ENCODE measurements around the gene GOLT1B.

Gene GOLT1B

DNA sequence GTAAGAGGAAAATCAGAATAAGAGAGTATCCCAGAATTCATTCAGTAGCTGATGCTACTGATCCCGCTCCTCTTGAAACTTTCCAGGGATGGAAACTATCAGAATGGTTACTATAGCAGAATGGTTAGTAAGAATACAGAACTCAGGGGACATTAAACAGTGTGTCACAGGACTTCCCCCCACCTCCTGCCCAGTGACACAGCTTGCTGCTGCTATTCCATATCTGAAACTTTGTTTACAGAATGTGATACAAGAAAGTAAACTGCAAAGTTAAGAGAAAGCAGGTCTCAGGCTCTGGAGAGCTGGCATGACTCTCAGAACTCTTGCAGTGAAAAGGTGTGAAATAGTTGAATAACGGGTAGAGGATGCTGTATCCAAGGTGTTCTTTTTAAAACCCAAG is 27.9 kb downstream of the GOLT1B start:
- H3K4me3 ChIP-seq (ENCODE audit: low read length) = no peak overlapping the region
- no peak for DNase-seq (ENCODE audit: low read depth)
- TF ChIP-seq, protein P1, sequence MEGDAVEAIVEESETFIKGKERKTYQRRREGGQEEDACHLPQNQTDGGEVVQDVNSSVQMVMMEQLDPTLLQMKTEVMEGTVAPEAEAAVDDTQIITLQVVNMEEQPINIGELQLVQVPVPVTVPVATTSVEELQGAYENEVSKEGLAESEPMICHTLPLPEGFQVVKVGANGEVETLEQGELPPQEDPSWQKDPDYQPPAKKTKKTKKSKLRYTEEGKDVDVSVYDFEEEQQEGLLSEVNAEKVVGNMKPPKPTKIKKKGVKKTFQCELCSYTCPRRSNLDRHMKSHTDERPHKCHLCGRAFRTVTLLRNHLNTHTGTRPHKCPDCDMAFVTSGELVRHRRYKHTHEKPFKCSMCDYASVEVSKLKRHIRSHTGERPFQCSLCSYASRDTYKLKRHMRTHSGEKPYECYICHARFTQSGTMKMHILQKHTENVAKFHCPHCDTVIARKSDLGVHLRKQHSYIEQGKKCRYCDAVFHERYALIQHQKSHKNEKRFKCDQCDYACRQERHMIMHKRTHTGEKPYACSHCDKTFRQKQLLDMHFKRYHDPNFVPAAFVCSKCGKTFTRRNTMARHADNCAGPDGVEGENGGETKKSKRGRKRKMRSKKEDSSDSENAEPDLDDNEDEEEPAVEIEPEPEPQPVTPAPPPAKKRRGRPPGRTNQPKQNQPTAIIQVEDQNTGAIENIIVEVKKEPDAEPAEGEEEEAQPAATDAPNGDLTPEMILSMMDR (IDR thresholded peaks at IDR 0.05; ENCODE audit: insufficient read depth, low read depth, low read length, missing control alignments) = no peak

DNA sequence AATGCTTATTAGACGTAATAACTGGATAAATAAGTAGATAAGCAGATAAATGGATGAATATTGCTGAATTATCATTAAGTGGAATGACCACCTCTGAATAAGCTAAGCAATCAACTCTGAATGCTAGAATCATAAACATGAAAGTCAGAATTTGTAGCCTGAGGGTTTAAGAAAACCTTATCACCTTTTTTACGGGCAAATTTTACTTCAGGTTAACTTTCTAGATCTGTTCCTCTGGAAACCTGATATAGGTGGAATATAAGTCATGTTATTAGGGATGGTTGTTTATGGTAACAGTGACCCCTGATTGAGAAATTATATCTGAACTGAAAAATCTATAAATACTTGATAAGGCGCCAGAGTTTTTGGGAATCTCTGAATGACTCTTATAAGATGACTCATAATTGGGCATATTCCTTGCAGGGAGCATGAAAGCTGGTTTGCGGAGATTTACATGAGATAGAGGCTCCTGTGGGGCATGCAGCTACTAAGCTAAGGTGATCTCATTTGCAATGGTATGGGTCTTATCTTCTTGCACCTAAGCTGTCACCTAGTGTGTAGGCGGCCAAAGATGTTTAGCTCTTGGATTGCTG is 36.6 kb downstream of the GOLT1B start:
- peak; percentile 14 for DNase-seq (ENCODE audit: low read depth)
- TF ChIP-seq, protein P1 (IDR thresholded peaks at IDR 0.05; ENCODE audit: insufficient read depth, low read depth, low read length, missing control alignments) = no peak
- no peak overlapping the region for H3K4me3 ChIP-seq (ENCODE audit: low read length)

DNA sequence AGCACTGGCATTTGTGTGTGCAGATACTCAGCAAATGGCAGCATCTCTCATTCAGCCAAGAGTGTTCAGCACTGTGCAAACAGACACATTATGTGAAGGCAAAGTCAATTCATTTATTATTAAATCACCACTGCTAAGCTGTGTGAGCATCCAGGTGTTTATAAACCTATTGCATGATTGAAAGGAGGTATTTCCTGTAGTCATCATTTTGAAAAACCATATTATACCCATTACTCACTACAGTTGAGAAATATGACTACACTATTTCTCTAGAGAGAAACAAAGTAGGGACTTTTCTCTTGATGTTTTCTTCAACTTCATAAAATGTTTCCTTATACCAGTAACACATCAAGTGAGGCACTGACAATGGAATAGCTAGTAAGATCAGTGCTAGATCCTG is 38.2 kb downstream of the GOLT1B start:
- peak; percentile 51 for DNase-seq (ENCODE audit: low read depth)
- TF ChIP-seq, protein P1 (IDR thresholded peaks at IDR 0.05; ENCODE audit: insufficient read depth, low read depth, low read length, missing control alignments) = no peak
- no peak overlapping the region for H3K4me3 ChIP-seq (ENCODE audit: low read length)

DNA sequence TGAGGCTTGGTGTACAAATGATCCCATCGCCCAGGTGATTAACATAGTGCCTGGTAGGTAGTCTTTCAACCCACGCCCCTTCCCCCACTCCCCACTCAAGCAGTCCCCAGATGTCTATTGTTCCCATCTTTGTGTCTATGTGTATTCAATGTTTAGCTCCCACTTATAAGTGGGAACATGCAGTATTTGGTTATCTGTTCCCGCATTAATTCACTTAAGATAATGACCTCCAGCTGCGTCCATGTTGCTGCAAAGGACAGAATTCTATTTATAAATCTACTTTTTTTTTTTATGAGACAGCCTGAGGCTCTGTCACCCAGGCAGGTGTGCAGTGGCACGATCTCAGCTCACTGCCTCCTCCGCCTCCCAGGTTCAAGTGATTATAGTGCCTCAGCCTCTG is 40.2 kb downstream of the GOLT1B start:
- H3K4me3 ChIP-seq (ENCODE audit: low read length) = no peak overlapping the region
- DNase-seq (ENCODE audit: low read depth) = no peak
- TF ChIP-seq, protein P1 (IDR thresholded peaks at IDR 0.05; ENCODE audit: insufficient read depth, low read depth, low read length, missing control alignments) = no peak

DNA sequence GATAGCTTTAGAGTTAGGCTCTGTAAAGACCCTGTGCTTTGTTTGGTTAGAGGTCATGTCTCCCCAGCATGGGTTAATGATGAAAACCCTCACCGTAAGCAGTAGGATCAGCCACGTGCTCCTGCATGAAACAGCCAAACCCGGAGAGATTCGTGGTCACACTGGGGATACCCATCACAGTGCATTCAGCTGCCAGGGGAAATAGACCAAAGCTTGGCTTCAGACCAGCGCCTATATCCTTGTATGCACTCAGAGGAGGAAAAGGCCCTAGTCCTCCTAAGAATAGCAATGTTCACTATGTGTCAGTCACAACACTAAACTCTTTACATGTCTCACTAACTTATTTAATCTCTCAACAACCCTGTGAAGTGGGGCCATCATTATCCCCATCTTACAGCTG is 40.8 kb downstream of the GOLT1B start:
- DNase-seq (ENCODE audit: low read depth) = no peak
- no peak overlapping the region for H3K4me3 ChIP-seq (ENCODE audit: low read length)
- TF ChIP-seq, protein P1 (IDR thresholded peaks at IDR 0.05; ENCODE audit: insufficient read depth, low read depth, low read length, missing control alignments) = no peak

GRCh38 chr12:21543151-21543550 is 41.6 kb downstream of the GOLT1B start:
- TF ChIP-seq, protein P1 (IDR thresholded peaks at IDR 0.05; ENCODE audit: insufficient read depth, low read depth, low read length, missing control alignments) = no peak
- DNase-seq (ENCODE audit: low read depth) = no peak
- H3K4me3 ChIP-seq (ENCODE audit: low read length) = no peak overlapping the region

- TF ChIP-seq, protein P1 (IDR thresholded peaks at IDR 0.05; ENCODE audit: insufficient read depth, low read depth, low read length, missing control alignments) = no peak
- no peak overlapping the region for H3K4me3 ChIP-seq (ENCODE audit: low read length)
- DNase-seq (ENCODE audit: low read depth) = no peak
Measured at GRCh38 chr12:21545557-21545956, 44.0 kb downstream of the GOLT1B start.
